Gastroesophageal sphincter (tissue), 3 donors: ENCODE results near the gene TDRKH.

Source experiments
- CTCF ChIP-seq, 4 experiments: fragments of 200-600 bp in 2 of 4; fragments of 450-650 bp in 2 of 4; sonication (generic) in 1 of 4; IDR thresholded peaks; one replicate each; pipeline ENCODE4 v1.5.1; 2017 to 2019; ENCODE audit warnings: antibody characterized with exemption in 4 of 4, mild to moderate bottlenecking in 2 of 4, moderate library complexity in 2 of 4
- POLR2A ChIP-seq, 2 donors: fragments of 450-650 bp; IDR thresholded peaks; one replicate each; pipeline ENCODE4 v1.6.1; 2017; ENCODE audit warnings: antibody characterized with exemption in 2 of 2, mild to moderate bottlenecking in 2 of 2, moderate library complexity in 1 of 2
- POLR2AphosphoS5 ChIP-seq: sonication (generic); formaldehyde crosslinking; IDR thresholded peaks from one replicate; pipeline ENCODE4 v1.6.1; 2017; ENCODE audit warnings: antibody characterized with exemption

- TF ChIP-seq POLR2AphosphoS5 (no peak), CTCF (IDR thresholded peaks at IDR 0.05) (no peak), POLR2A (IDR thresholded peaks at IDR 0.05) (no peak)
These were observed 26.4 kb upstream of the TDRKH start for GRCh38 chr1:151816548-151817352.
